ENCODE data around the gene F13B.
"Not testable (repeated sequence)": the region's sequence is repeated elsewhere in the genome, so short reads cannot be mapped to it uniquely, and the experiment has no call there.

Gene F13B, protein sequence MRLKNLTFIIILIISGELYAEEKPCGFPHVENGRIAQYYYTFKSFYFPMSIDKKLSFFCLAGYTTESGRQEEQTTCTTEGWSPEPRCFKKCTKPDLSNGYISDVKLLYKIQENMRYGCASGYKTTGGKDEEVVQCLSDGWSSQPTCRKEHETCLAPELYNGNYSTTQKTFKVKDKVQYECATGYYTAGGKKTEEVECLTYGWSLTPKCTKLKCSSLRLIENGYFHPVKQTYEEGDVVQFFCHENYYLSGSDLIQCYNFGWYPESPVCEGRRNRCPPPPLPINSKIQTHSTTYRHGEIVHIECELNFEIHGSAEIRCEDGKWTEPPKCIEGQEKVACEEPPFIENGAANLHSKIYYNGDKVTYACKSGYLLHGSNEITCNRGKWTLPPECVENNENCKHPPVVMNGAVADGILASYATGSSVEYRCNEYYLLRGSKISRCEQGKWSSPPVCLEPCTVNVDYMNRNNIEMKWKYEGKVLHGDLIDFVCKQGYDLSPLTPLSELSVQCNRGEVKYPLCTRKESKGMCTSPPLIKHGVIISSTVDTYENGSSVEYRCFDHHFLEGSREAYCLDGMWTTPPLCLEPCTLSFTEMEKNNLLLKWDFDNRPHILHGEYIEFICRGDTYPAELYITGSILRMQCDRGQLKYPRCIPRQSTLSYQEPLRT

DNA sequence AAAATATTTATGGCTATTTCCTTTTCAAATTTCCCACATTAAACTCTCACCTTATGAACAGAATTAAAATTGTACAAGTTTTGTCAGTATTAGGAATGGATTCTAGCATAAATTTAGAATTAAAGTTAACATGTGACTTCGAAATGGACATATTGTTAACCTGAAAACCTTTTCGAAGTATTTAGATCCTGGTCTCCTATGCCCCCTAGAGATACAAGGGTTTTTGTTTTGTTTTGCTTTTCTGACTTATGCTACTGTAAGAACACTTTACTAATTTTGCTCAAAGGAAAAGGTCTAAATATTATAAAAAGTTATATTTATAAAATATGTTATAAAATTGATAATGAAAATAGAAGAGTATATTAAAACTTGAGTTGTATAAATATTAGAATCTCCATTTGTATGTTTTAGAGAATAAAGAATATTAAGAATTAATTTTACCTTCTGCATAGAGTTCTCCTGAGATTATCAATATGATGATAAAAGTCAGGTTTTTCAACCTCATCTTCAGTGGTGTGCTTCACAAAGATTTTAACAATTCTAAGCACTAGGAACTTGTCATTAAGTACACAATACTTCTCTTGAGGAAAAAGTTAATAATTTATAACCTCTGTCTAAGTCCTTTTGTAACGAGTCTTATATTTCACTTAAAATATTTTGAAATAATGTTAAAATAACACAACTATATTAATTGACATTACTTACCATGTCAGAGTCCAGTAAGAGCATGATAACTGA lies at the start of gene F13B:
TSS of gene F13B (minus strand) at position 542 of the 738 bp plus-strand sequence. CDS start at position 505, 37 bp downstream.
- Histone ChIP-seq H3K9me3 (ENCODE audit: insufficient read depth, low read depth, low read length) (no peaks in the 10 kb centered on the region), H3K9ac (ENCODE audit: low read depth, low read length) (no peak within 1 kb of the TSS), H3K4me1 (ENCODE audit: insufficient read depth, low read length) (no peaks in the 10 kb centered on the region), H3K27me3 (ENCODE audit: insufficient read depth, low read length) (no peaks in the 10 kb centered on the region), H3K4me3 (ENCODE audit: low read length) (no peak within 1 kb of the TSS), H3K36me3 (ENCODE audit: insufficient read depth, low read depth, low read length) (no peaks in the 10 kb centered on the region), H3K27ac (ENCODE audit: low read length) (no peak within 1 kb of the TSS)

GRCh38 chr1:197116156-197116555 lies 49.1 kb upstream of the F13B start:
- no peaks in the 10 kb centered on the region for H3K4me1 ChIP-seq (ENCODE audit: insufficient read depth, low read length)
- no peaks in the 10 kb centered on the region for H3K9me3 ChIP-seq (ENCODE audit: insufficient read depth, low read depth, low read length)
- peaks cover 81% of the 10 kb centered on the region for H3K36me3 ChIP-seq (ENCODE audit: insufficient read depth, low read depth, low read length)
- H3K4me3 ChIP-seq (ENCODE audit: low read length), result no peak overlapping the region
- no peaks in the 10 kb centered on the region for H3K27me3 ChIP-seq (ENCODE audit: insufficient read depth, low read length)
- H3K9ac ChIP-seq (ENCODE audit: low read depth, low read length), result no peak overlapping the region
- H3K27ac ChIP-seq (ENCODE audit: low read length), result no peak overlapping the region

- Histone ChIP-seq H3K4me1 (ENCODE audit: insufficient read depth, low read length) (no peaks in the 10 kb centered on the region; the same call in 1 of the 2 replicates), H3K36me3 (ENCODE audit: insufficient read depth, low read depth, low read length) (peaks cover 88% of the 10 kb centered on the region)
Measured at GRCh38 chr1:197106869-197107268, 39.8 kb upstream of the F13B start.

GRCh38 chr1:197103300-197103699 lies 36.2 kb upstream of the F13B start:
- H3K27ac ChIP-seq (ENCODE audit: low read length), result no peak overlapping the region
- no peak overlapping the region for H3K4me3 ChIP-seq (ENCODE audit: low read length)
- H3K9me3 ChIP-seq (ENCODE audit: insufficient read depth, low read depth, low read length), result peaks cover 55% of the 10 kb centered on the region
- H3K9ac ChIP-seq (ENCODE audit: low read depth, low read length), result no peak overlapping the region
- H3K36me3 ChIP-seq (ENCODE audit: insufficient read depth, low read depth, low read length), result peaks cover 74% of the 10 kb centered on the region
- H3K4me1 ChIP-seq (ENCODE audit: insufficient read depth, low read length), result no peaks in the 10 kb centered on the region; the same call in 1 of the 2 replicates
- no peaks in the 10 kb centered on the region for H3K27me3 ChIP-seq (ENCODE audit: insufficient read depth, low read length)

More at GRCh38 chr1:197106869-197107268, 39.8 kb upstream of the F13B start:
- H3K9ac ChIP-seq (ENCODE audit: low read depth, low read length), result no peak overlapping the region
- no peak overlapping the region for H3K27ac ChIP-seq (ENCODE audit: low read length)
- H3K4me3 ChIP-seq (ENCODE audit: low read length), result no peak overlapping the region
- H3K9me3 ChIP-seq (ENCODE audit: insufficient read depth, low read depth, low read length), result peaks cover 42% of the 10 kb centered on the region
- H3K27me3 ChIP-seq (ENCODE audit: insufficient read depth, low read length), result no peaks in the 10 kb centered on the region

GRCh38 chr1:197101978-197102377 lies 34.9 kb upstream of the F13B start:
- Histone ChIP-seq H3K9me3 (ENCODE audit: insufficient read depth, low read depth, low read length) (peaks cover 55% of the 10 kb centered on the region), H3K9ac (ENCODE audit: low read depth, low read length) (no peak overlapping the region), H3K4me1 (ENCODE audit: insufficient read depth, low read length) (no peaks in the 10 kb centered on the region; the same call in 1 of the 2 replicates), H3K36me3 (ENCODE audit: insufficient read depth, low read depth, low read length) (peaks cover 62% of the 10 kb centered on the region), H3K27ac (ENCODE audit: low read length) (no peak overlapping the region), H3K27me3 (ENCODE audit: insufficient read depth, low read length) (no peaks in the 10 kb centered on the region), H3K4me3 (ENCODE audit: low read length) (no peak overlapping the region)

DNA sequence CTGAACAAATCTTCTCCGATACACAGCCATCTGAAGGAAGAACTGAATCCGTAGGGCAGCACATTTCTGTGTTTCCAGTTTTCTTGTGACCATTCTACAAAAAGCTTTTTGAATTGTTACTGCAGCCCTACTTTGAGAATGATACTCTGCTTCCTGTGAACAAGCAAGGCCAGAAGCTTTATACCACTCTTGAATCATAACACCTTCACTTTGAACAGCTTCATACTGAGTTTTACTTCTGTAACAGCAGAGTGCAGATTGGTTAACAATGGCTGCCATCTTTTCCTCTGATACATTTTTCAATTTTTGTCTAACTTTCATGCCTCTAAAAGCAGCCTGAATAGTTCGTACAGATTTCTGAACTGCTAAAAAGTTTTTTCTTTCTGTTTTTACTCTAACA lies 33.6 kb upstream of the F13B start:
- peaks cover 57% of the 10 kb centered on the region for H3K36me3 ChIP-seq (ENCODE audit: insufficient read depth, low read depth, low read length)
- H3K9me3 ChIP-seq (ENCODE audit: insufficient read depth, low read depth, low read length), result peaks cover 51% of the 10 kb centered on the region
- no peaks in the 10 kb centered on the region for H3K27me3 ChIP-seq (ENCODE audit: insufficient read depth, low read length)
- no peaks in the 10 kb centered on the region; the same call in 1 of the 2 replicates for H3K4me1 ChIP-seq (ENCODE audit: insufficient read depth, low read length)
- H3K4me3 ChIP-seq (ENCODE audit: low read length), result no peak overlapping the region
- no peak overlapping the region for H3K27ac ChIP-seq (ENCODE audit: low read length)
- no peak overlapping the region for H3K9ac ChIP-seq (ENCODE audit: low read depth, low read length)

DNA sequence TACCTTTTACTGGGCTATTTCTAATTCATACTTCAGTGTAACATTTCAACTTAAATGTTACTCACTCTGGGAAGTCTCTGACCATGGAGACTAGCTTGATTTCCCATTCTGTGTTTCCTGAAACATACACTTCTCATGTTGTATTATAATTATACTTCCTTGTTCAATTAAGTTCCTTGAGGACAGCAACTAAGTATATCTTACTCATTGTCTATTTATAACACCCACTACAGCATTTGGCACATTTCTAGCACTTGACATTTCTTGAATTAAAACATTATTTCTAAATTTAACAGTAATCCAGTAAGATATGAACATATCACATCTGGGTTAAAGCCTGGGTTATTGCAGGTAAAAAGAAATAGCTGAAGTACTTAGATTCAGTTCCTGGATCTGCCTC lies 32.4 kb upstream of the F13B start:
- Histone ChIP-seq H3K9me3 (ENCODE audit: insufficient read depth, low read depth, low read length) (peaks cover 39% of the 10 kb centered on the region), H3K36me3 (ENCODE audit: insufficient read depth, low read depth, low read length) (peaks cover 49% of the 10 kb centered on the region), H3K27me3 (ENCODE audit: insufficient read depth, low read length) (no peaks in the 10 kb centered on the region), H3K9ac (ENCODE audit: low read depth, low read length) (no peak overlapping the region), H3K4me3 (ENCODE audit: low read length) (no peak overlapping the region), H3K4me1 (ENCODE audit: insufficient read depth, low read length) (no peaks in the 10 kb centered on the region; the same call in 1 of the 2 replicates), H3K27ac (ENCODE audit: low read length) (no peak overlapping the region)

GRCh38 chr1:197096971-197097370 lies 29.9 kb upstream of the F13B start:
- not testable (repeated sequence) for H3K27me3 ChIP-seq (ENCODE audit: insufficient read depth, low read length); H3K4me1 ChIP-seq (ENCODE audit: insufficient read depth, low read length); H3K27ac ChIP-seq (ENCODE audit: low read length); H3K4me3 ChIP-seq (ENCODE audit: low read length); H3K9ac ChIP-seq (ENCODE audit: low read depth, low read length)
- Histone ChIP-seq H3K36me3 (ENCODE audit: insufficient read depth, low read depth, low read length) (peaks cover 47% of the 10 kb centered on the region), H3K9me3 (ENCODE audit: insufficient read depth, low read depth, low read length) (peaks cover 14% of the 10 kb centered on the region)

GRCh38 chr1:197096137-197096536 lies 29.1 kb upstream of the F13B start:
- no peaks in the 10 kb centered on the region for H3K4me1 ChIP-seq (ENCODE audit: insufficient read depth, low read length)
- no peak overlapping the region for H3K9ac ChIP-seq (ENCODE audit: low read depth, low read length)
- peaks cover 7% of the 10 kb centered on the region; the same call in 1 of the 2 replicates for H3K9me3 ChIP-seq (ENCODE audit: insufficient read depth, low read depth, low read length)
- H3K27me3 ChIP-seq (ENCODE audit: insufficient read depth, low read length), result no peaks in the 10 kb centered on the region
- no peak overlapping the region for H3K27ac ChIP-seq (ENCODE audit: low read length)
- no peak overlapping the region for H3K4me3 ChIP-seq (ENCODE audit: low read length)
- H3K36me3 ChIP-seq (ENCODE audit: insufficient read depth, low read depth, low read length), result peaks cover 54% of the 10 kb centered on the region

DNA sequence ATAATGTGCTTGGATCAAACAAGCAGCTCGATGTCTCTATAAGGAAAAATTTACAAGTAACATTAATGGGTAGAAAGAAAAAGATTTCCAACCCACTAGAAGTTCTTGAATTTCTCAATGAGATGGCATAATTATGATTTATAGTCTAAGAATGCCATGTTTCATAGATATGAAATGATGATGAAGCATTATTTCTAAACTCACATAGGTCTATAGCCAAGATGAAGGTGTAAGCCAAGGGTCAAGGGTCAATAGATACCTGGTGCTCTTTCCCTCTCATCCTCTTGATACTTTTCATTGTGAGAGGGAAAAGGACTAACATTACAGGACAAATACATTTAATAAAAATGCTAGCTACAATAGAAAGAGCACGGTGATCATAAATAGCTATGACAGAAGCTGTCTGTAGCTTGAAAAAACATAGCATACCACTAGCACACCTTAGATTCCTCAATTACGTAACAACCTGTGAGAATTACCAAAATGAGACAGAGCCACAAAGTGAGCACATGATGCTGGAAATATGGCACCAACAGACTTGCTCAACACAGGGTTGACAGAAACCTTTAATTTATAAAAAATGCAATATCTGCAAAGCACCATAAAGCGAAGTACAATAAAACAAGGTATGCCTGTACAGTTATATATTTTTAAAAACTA lies 26.3 kb upstream of the F13B start:
- peaks cover 72% of the 10 kb centered on the region for H3K36me3 ChIP-seq (ENCODE audit: insufficient read depth, low read depth, low read length)
- H3K4me3 ChIP-seq (ENCODE audit: low read length), result no peak overlapping the region
- no peak overlapping the region for H3K27ac ChIP-seq (ENCODE audit: low read length)
- H3K9ac ChIP-seq (ENCODE audit: low read depth, low read length), result no peak overlapping the region
- H3K4me1 ChIP-seq (ENCODE audit: insufficient read depth, low read length), result no peaks in the 10 kb centered on the region
- H3K9me3 ChIP-seq (ENCODE audit: insufficient read depth, low read depth, low read length), result no peaks in the 10 kb centered on the region
- no peaks in the 10 kb centered on the region for H3K27me3 ChIP-seq (ENCODE audit: insufficient read depth, low read length)

DNA sequence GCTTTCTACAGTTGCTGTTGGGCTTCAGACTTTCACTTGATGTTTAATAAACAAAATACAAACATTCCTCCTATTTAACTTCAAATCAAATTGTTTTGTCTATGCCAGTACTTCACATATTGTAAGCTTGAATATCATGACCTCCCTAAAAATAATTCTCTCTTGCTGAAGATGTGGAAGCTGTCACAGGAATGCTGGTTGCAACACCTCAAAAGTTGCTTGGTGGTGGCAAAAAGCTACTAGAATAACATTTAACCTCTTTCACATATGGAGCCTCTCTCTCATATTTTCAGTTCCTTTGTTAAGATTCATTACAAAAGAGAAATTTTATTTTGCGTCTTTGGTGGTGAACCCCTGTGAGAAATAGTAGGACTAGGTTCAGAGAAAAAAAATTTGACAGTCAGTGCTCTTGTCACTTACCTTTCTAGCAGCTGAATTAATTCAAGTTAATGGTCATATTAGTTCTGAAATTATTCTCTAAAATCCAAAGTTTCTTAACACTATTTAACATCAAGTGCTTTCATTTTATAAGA lies 25.5 kb upstream of the F13B start:
- no peaks in the 10 kb centered on the region for H3K27me3 ChIP-seq (ENCODE audit: insufficient read depth, low read length)
- peaks cover 79% of the 10 kb centered on the region for H3K36me3 ChIP-seq (ENCODE audit: insufficient read depth, low read depth, low read length)
- H3K4me3 ChIP-seq (ENCODE audit: low read length), result no peak overlapping the region
- no peak overlapping the region for H3K27ac ChIP-seq (ENCODE audit: low read length)
- H3K4me1 ChIP-seq (ENCODE audit: insufficient read depth, low read length), result no peaks in the 10 kb centered on the region
- H3K9ac ChIP-seq (ENCODE audit: low read depth, low read length), result no peak overlapping the region
- no peaks in the 10 kb centered on the region for H3K9me3 ChIP-seq (ENCODE audit: insufficient read depth, low read depth, low read length)

Measured in iPS-20b (cell line).